ENCODE measurements around the gene ARHGAP35. TPM values are rescaled to one million over a fixed set of nuclear protein-coding genes. Genes with fewer than 3 reads are reported as not detected.

ARHGAP35 gene
- total RNA-seq, 1 experiment from 2014 or later = 23.6 TPM

DNA sequence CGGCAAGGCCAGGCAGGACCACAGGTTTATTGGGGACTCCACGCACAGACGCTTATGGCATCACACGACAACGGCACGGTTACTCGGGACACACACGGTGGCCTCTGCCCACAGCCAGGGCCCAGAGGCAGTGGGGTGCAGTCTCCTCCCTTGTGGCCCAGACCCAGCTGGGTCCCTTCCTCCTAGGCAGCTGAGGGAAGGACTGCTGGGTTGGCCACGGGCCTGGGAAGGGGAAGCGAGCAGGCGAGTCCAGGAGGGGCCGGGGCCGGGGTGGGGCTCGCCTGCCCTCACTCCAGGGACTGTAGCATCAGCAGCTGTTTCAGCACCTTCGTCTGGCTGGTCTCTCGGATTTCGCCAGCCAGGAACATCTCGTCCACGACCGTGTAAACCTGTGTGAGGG, 22.6 kb upstream of the ARHGAP35 start:
- Histone ChIP-seq H3K79me2 (ENCODE audit: low read length) (no peaks in the 10 kb centered on the region), H3K9ac (ENCODE audit: low read length) (no peak overlapping the region), H3K36me3 (ENCODE audit: low read depth, low read length) (peaks cover 13% of the 10 kb centered on the region; the same call in 1 of the 2 replicates), H3K27me3 (ENCODE audit: low read length) (no peaks in the 10 kb centered on the region), H3K27ac (ENCODE audit: low read length) (no peak overlapping the region), H4K20me1 (ENCODE audit: low read length) (no peaks in the 10 kb centered on the region), H3K4me1 (ENCODE audit: insufficient read depth, low read length) (no peaks in the 10 kb centered on the region), H3K4me3 (ENCODE audit: low read length) (no peak overlapping the region), H3K9me2 (replicated peaks; ENCODE audit: low read length) (no peaks in the 10 kb centered on the region), H3F3A (ENCODE audit: low read length, unreplicated experiment) (no peaks in the 10 kb centered on the region), H3K9me3 (ENCODE audit: low read length) (no peaks in the 10 kb centered on the region), H3K4me2 (ENCODE audit: low read length) (no peak overlapping the region), H2AFZ (ENCODE audit: low read length) (no peak overlapping the region)
- ATAC-seq = no peak
- no peak for DNase-seq
- BruUV-seq (replicated peaks) = TSS peak; percentile 58
- ChIA-PET CTCF (no interaction called here), POLR2A (ENCODE audit: unreplicated experiment) (no interaction called here)
- TF ChIP-seq EZH2 (IDR thresholded peaks at IDR 0.05; ENCODE audit: low read length, unreplicated experiment) (no peak), EZH2phosphoT487 (IDR thresholded peaks at IDR 0.05; ENCODE audit: borderline replicate concordance, low read length) (no peak)
- TF ChIP-seq, protein P1, sequence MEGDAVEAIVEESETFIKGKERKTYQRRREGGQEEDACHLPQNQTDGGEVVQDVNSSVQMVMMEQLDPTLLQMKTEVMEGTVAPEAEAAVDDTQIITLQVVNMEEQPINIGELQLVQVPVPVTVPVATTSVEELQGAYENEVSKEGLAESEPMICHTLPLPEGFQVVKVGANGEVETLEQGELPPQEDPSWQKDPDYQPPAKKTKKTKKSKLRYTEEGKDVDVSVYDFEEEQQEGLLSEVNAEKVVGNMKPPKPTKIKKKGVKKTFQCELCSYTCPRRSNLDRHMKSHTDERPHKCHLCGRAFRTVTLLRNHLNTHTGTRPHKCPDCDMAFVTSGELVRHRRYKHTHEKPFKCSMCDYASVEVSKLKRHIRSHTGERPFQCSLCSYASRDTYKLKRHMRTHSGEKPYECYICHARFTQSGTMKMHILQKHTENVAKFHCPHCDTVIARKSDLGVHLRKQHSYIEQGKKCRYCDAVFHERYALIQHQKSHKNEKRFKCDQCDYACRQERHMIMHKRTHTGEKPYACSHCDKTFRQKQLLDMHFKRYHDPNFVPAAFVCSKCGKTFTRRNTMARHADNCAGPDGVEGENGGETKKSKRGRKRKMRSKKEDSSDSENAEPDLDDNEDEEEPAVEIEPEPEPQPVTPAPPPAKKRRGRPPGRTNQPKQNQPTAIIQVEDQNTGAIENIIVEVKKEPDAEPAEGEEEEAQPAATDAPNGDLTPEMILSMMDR (conservative IDR thresholded peaks at IDR 0.05; ENCODE audit: low read depth, low read length) = no peak
- intact Hi-C loops (cut with micrococcal nuclease) = no loop called here

GRCh38 chr19:46839752-46840497, 20.9 kb upstream of the ARHGAP35 start:
- no peaks in the 10 kb centered on the region for H3K9me2 ChIP-seq (replicated peaks; ENCODE audit: low read length)
- no peak overlapping the region for H3K4me2 ChIP-seq (ENCODE audit: low read length)
- no TSS peak for BruUV-seq (replicated peaks)
- H3K4me1 ChIP-seq (ENCODE audit: insufficient read depth, low read length) = no peaks in the 10 kb centered on the region
- H3K36me3 ChIP-seq (ENCODE audit: low read depth, low read length) = peaks cover 17% of the 10 kb centered on the region; the same call in 1 of the 2 replicates
- H3F3A ChIP-seq (ENCODE audit: low read length, unreplicated experiment) = no peaks in the 10 kb centered on the region
- no peaks in the 10 kb centered on the region for H4K20me1 ChIP-seq (ENCODE audit: low read length)
- no peaks in the 10 kb centered on the region for H3K27me3 ChIP-seq (ENCODE audit: low read length)
- no peak for TF ChIP-seq EZH2phosphoT487 (IDR thresholded peaks at IDR 0.05; ENCODE audit: borderline replicate concordance, low read length)
- TF ChIP-seq EZH2 (IDR thresholded peaks at IDR 0.05; ENCODE audit: low read length, unreplicated experiment) = no peak
- TF ChIP-seq, protein P1 (conservative IDR thresholded peaks at IDR 0.05; ENCODE audit: low read depth, low read length) = no peak
- H3K79me2 ChIP-seq (ENCODE audit: low read length) = no peaks in the 10 kb centered on the region
- no peak overlapping the region for H3K9ac ChIP-seq (ENCODE audit: low read length)
- no peaks in the 10 kb centered on the region for H3K9me3 ChIP-seq (ENCODE audit: low read length)
- POLR2A ChIA-PET (ENCODE audit: unreplicated experiment) = interaction anchor here (0.6 kb wide), 1 partner anchor 11 kb away, joined by 5 read pairs; no protein-coding TSS in a partner anchor
- intact Hi-C loops (cut with micrococcal nuclease) = loop anchor here (2.0 kb wide), 1 partner anchor 83 kb away; no protein-coding TSS in a partner anchor
- ATAC-seq (no peak), DNase-seq (peak; percentile 3)
- no peak overlapping the region for H2AFZ ChIP-seq (ENCODE audit: low read length)
- CTCF ChIA-PET = interaction anchor here (0.6 to 1.0 kb wide), 8 partner anchors 10 to 87 kb away, joined by 3 to 10 read pairs (median 4); no protein-coding TSS in a partner anchor
- H3K27ac ChIP-seq (ENCODE audit: low read length) = no peak overlapping the region
- H3K4me3 ChIP-seq (ENCODE audit: low read length) = no peak overlapping the region
